ENCODE measurements around the gene TTC19.
A peak's percentile ranks its signal among the peaks of the same experiment; 100 is the strongest.

The TTC19 gene, protein sequence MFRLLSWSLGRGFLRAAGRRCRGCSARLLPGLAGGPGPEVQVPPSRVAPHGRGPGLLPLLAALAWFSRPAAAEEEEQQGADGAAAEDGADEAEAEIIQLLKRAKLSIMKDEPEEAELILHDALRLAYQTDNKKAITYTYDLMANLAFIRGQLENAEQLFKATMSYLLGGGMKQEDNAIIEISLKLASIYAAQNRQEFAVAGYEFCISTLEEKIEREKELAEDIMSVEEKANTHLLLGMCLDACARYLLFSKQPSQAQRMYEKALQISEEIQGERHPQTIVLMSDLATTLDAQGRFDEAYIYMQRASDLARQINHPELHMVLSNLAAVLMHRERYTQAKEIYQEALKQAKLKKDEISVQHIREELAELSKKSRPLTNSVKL

GRCh38 chr17:15999141-15999973, at the start of gene TTC19, which contains the start of gene ZSWIM7:
TSS of gene TTC19 (plus strand) at chr17:15999824. CDS start at chr17:15999849, 25 bp downstream.
TSS of gene ZSWIM7 (minus strand) at chr17:15999704. CDS start at chr17:15999594, 110 bp downstream.
- in situ Hi-C loops (cut with HindIII; ENCODE audit: low pct_ligation_motif_present, low pct_unique_long_range_greater_than_20kb, low sequenced_read_pairs) = no loop called here
- peak; percentile 94 for DNase-seq

- no peak for DNase-seq
- in situ Hi-C loops (cut with HindIII; ENCODE audit: low pct_ligation_motif_present, low pct_unique_long_range_greater_than_20kb, low sequenced_read_pairs) = no loop called here
Observed at GRCh38 chr17:15951368-15952047, 48.1 kb upstream of the TTC19 start.

DNA sequence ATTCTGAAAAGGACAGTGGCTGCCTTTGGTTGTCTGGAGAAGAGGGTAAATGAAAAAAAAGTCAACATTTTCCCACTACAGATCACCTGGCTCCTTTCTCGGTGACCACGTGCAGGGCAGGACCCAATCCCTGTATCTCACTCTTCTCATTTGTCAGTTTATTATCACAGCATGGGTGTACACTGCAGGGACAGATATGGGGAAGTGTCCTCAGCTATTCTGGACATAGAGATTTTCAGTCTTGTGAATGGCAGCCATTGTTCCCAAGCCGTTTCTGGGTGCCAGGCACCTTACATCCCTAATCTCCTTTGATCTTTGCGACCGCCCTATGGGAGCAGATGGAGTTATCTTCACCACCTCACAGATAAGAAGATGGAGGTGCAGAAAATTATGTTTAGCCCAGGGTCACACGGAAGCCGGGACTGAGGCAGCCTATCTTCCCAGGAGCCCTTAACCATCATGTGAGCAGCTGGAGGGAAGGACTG, 47.5 kb upstream of the TTC19 start:
- in situ Hi-C loops (cut with HindIII; ENCODE audit: low pct_ligation_motif_present, low pct_unique_long_range_greater_than_20kb, low sequenced_read_pairs) = no loop called here
- DNase-seq = no peak

GRCh38 chr17:15952916-15953790, 46.5 kb upstream of the TTC19 start:
- DNase-seq = no peak
- in situ Hi-C loops (cut with HindIII; ENCODE audit: low pct_ligation_motif_present, low pct_unique_long_range_greater_than_20kb, low sequenced_read_pairs) = no loop called here

DNA sequence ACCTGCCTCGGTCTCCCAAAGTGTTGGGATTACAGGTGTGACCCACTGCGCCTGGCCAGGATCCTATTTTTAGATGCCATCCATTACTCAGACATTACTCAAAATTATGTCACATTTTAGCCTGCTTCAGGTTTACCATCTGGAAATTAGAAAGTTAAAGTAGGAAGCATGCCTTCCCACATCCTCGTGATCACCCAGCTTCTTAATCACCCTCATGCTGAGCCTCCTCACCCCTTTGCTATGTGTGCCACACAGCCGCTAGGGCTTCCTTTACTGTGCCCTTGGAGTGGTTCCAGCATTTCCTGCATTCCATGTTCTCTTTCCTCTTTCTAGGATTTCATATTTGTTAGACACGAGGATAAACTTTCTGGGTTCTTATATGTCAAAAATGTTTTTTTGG, 45.4 kb upstream of the TTC19 start:
- peak; percentile 95 for DNase-seq
- in situ Hi-C loops (cut with HindIII; ENCODE audit: low pct_ligation_motif_present, low pct_unique_long_range_greater_than_20kb, low sequenced_read_pairs) = no loop called here

- no peak for DNase-seq
- in situ Hi-C loops (cut with HindIII; ENCODE audit: low pct_ligation_motif_present, low pct_unique_long_range_greater_than_20kb, low sequenced_read_pairs) = no loop called here
Observed at GRCh38 chr17:15955793-15956541, 43.7 kb upstream of the TTC19 start.

- DNase-seq = no peak
- in situ Hi-C loops (cut with HindIII; ENCODE audit: low pct_ligation_motif_present, low pct_unique_long_range_greater_than_20kb, low sequenced_read_pairs) = no loop called here
Observed at GRCh38 chr17:15957206-15957605, 42.4 kb upstream of the TTC19 start.

- in situ Hi-C loops (cut with HindIII; ENCODE audit: low pct_ligation_motif_present, low pct_unique_long_range_greater_than_20kb, low sequenced_read_pairs) = no loop called here
- DNase-seq = no peak
Observed at GRCh38 chr17:15957608-15958307, 41.9 kb upstream of the TTC19 start.

DNA sequence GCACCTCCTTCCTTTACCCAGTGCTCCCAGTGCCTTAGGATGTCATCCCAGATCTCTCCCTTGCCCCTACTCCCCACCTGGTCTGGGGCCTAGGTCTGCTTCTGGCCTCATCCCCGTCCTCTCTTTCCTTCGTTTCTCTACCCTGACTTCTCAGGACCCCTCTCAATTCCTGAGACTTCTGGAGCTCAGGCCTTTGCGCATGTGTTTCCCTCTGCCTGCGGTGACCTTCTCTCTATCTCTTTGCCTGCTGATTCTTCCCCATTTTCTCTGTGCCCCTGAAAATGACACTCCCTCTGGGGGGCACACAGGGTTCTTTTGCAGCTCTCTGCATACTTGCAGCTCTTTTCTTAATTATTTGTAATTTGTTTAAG, 41.2 kb upstream of the TTC19 start:
- in situ Hi-C loops (cut with HindIII; ENCODE audit: low pct_ligation_motif_present, low pct_unique_long_range_greater_than_20kb, low sequenced_read_pairs) = no loop called here

GRCh38 chr17:15963670-15964110, 35.9 kb upstream of the TTC19 start:
- no peak for DNase-seq
- in situ Hi-C loops (cut with HindIII; ENCODE audit: low pct_ligation_motif_present, low pct_unique_long_range_greater_than_20kb, low sequenced_read_pairs) = no loop called here

More for the DNA sequence above, 41.2 kb upstream of the TTC19 start:
- DNase-seq = no peak

DNA sequence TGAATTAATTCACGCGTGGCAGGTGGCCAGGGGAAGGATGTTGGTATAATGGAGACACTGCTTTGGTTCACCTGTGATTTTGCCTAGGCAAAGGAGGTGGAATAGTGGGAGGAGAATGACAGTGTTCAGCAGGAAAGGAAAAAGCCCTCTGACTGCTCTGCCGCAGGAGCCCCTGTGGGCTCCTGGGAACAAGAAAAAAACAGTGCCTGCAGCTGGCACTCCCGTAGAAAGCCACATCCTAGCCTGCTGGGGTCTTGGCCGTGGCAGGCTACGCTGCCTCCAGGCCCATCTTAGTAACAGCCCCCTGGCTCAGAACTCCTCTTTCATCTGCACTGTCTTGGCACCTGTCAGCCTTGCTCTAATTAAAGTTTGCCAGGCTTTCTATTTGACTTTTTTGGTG, 34.1 kb upstream of the TTC19 start:
- in situ Hi-C loops (cut with HindIII; ENCODE audit: low pct_ligation_motif_present, low pct_unique_long_range_greater_than_20kb, low sequenced_read_pairs) = no loop called here
- no peak for DNase-seq

DNA sequence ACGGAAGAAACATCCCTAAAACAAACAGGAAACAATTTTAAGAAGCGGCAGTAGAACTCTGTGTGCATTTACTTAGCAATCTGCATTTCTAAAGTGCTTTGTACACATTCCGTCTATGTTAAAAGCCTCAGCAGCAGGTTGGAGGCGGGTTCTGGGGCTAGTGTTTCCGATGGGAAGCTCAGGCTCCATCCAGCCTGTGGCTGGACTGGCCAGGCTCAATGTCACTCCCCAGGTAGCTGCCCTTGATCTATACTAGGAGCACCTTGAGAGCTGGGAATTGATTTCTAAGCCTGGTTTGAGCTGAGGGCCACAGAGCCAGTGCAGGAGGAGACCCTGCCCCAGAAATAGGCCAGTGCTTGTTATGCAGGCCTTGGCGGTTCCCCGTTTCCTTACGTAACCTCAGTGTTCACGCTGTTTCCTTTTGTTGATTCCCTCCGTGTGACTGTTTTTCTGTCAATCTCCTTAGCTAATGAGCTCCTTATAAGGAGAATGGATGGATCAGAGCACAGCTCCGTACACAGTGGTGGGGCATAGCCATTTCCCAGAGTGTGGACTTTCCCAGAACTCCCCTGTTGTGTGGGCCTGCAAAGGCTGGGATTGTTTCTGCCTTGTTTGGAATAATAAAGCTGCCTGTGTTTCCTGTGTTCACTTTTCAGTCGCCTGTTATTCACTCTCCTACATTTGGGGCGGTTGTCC, 33.3 kb upstream of the TTC19 start:
- no peak for DNase-seq
- in situ Hi-C loops (cut with HindIII; ENCODE audit: low pct_ligation_motif_present, low pct_unique_long_range_greater_than_20kb, low sequenced_read_pairs) = no loop called here

- in situ Hi-C loops (cut with HindIII; ENCODE audit: low pct_ligation_motif_present, low pct_unique_long_range_greater_than_20kb, low sequenced_read_pairs) = no loop called here
- DNase-seq = peak; percentile 47
Observed at GRCh38 chr17:15966879-15967248, 32.8 kb upstream of the TTC19 start.

DNA sequence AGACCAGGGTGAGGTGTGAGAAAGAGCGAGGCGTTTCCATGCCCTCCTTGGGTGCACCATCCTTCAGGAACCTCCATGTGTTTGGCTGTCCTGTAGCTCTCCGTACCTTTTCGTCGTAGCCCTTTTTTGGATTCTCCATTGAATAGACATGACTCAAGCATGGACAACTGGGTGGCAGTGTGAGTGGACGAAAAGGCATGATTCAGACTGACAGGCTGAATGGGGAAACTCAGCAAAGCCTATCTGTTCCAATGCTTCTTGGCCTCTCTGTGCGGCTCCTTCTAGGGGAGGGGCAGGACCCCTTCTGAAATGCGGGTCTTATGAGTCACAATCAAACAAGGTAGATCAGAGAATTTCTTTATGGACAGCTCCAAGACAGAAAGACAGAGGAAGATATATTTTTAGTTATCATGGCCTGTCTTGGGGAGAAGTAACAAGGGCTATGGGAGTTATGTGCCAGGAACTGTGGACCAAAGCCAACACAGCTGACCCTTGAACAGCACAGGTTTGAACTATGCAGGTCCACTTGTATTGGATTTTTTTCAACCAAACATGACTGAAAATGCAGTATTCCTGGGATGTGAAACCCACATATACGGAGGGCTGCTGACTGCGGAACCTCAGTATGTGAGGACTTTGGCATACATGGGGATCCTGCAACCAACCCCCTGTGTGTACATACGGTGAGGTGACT, 31.8 kb upstream of the TTC19 start:
- no peak for DNase-seq
- in situ Hi-C loops (cut with HindIII; ENCODE audit: low pct_ligation_motif_present, low pct_unique_long_range_greater_than_20kb, low sequenced_read_pairs) = no loop called here

DNA sequence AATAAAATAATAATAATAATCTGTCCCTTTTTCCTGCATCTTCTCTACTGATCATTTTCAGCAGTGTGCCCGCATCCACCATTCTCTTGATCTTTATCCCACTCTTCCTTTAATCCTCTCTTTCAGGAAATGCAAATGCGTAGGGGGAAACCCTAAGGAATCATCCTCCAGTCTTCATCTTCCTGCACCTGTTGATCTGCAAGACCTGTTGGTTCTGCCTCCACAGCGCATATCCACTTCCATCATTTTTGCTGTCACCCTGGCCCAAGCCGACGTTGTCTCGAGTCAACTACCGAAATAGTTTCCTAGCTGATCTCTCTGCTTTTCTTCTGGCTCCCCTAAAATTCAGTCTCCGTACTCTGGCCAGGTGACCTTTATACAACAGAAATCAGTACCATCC, 30.2 kb upstream of the TTC19 start:
- DNase-seq = no peak
- in situ Hi-C loops (cut with HindIII; ENCODE audit: low pct_ligation_motif_present, low pct_unique_long_range_greater_than_20kb, low sequenced_read_pairs) = no loop called here

- in situ Hi-C loops (cut with HindIII; ENCODE audit: low pct_ligation_motif_present, low pct_unique_long_range_greater_than_20kb, low sequenced_read_pairs) = no loop called here
- no peak for DNase-seq
Observed at GRCh38 chr17:15970500-15970899, 29.1 kb upstream of the TTC19 start.

Data from ACHN (cell line).